ENCODE measurements around the gene SORD.
"Not testable (repeated sequence)": the region's sequence is repeated elsewhere in the genome, so short reads cannot be mapped to it uniquely, and the experiment has no call there.

- TF ChIP-seq CHD2 (IDR thresholded peaks at IDR 0.05; ENCODE audit: borderline replicate concordance, low read depth, low read length); MXI1 (IDR thresholded peaks at IDR 0.05; ENCODE audit: low read depth, low read length); JUND (IDR thresholded peaks at IDR 0.05; ENCODE audit: low read depth, low read length); POLR2A (IDR thresholded peaks at IDR 0.05; ENCODE audit: low read depth, low read length); KDM1A (IDR thresholded peaks at IDR 0.05; ENCODE audit: borderline replicate concordance); TCF12 (IDR thresholded peaks at IDR 0.05; ENCODE audit: low read depth, low read length); CBX5 (IDR thresholded peaks at IDR 0.05; ENCODE audit: low read depth); NFIC (IDR thresholded peaks at IDR 0.05; ENCODE audit: low read depth, low read length); ZBTB33 (IDR thresholded peaks at IDR 0.05); ATF2 (IDR thresholded peaks at IDR 0.05; ENCODE audit: low read length); BHLHE40 (IDR thresholded peaks at IDR 0.05; ENCODE audit: borderline replicate concordance in 1 of 2, low read depth in 2 of 2, low read length in 1 of 2): not testable (repeated sequence)
- TF ChIP-seq, protein P1, sequence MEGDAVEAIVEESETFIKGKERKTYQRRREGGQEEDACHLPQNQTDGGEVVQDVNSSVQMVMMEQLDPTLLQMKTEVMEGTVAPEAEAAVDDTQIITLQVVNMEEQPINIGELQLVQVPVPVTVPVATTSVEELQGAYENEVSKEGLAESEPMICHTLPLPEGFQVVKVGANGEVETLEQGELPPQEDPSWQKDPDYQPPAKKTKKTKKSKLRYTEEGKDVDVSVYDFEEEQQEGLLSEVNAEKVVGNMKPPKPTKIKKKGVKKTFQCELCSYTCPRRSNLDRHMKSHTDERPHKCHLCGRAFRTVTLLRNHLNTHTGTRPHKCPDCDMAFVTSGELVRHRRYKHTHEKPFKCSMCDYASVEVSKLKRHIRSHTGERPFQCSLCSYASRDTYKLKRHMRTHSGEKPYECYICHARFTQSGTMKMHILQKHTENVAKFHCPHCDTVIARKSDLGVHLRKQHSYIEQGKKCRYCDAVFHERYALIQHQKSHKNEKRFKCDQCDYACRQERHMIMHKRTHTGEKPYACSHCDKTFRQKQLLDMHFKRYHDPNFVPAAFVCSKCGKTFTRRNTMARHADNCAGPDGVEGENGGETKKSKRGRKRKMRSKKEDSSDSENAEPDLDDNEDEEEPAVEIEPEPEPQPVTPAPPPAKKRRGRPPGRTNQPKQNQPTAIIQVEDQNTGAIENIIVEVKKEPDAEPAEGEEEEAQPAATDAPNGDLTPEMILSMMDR (IDR thresholded peaks at IDR 0.05 in 2 of 3, conservative IDR thresholded peaks at IDR 0.05 in 1 of 3; ENCODE audit: control insufficient read depth in 2 of 3, extremely low read depth in 1 of 3, insufficient read depth in 1 of 3, low read depth in 3 of 3, low read length in 3 of 3): not testable (repeated sequence)
- TF ChIP-seq, protein P2, sequence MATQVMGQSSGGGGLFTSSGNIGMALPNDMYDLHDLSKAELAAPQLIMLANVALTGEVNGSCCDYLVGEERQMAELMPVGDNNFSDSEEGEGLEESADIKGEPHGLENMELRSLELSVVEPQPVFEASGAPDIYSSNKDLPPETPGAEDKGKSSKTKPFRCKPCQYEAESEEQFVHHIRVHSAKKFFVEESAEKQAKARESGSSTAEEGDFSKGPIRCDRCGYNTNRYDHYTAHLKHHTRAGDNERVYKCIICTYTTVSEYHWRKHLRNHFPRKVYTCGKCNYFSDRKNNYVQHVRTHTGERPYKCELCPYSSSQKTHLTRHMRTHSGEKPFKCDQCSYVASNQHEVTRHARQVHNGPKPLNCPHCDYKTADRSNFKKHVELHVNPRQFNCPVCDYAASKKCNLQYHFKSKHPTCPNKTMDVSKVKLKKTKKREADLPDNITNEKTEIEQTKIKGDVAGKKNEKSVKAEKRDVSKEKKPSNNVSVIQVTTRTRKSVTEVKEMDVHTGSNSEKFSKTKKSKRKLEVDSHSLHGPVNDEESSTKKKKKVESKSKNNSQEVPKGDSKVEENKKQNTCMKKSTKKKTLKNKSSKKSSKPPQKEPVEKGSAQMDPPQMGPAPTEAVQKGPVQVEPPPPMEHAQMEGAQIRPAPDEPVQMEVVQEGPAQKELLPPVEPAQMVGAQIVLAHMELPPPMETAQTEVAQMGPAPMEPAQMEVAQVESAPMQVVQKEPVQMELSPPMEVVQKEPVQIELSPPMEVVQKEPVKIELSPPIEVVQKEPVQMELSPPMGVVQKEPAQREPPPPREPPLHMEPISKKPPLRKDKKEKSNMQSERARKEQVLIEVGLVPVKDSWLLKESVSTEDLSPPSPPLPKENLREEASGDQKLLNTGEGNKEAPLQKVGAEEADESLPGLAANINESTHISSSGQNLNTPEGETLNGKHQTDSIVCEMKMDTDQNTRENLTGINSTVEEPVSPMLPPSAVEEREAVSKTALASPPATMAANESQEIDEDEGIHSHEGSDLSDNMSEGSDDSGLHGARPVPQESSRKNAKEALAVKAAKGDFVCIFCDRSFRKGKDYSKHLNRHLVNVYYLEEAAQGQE (IDR thresholded peaks at IDR 0.05; ENCODE audit: low read depth, low read length): not testable (repeated sequence)
Measured at GRCh38 chr15:44976183-44976582, 46.8 kb upstream of the SORD start.

Data from GM12878 (cell line).